Measurements from ENCODE around the gene RASGRP2.
"Not testable (repeated sequence)": the region's sequence is repeated elsewhere in the genome, so short reads cannot be mapped to it uniquely, and the experiment has no call there.

Gene RASGRP2

GRCh38 chr11:64718084-64718779, 25.7 kb downstream of the RASGRP2 start:
- no peak for DNase-seq (ENCODE audit: low read depth in 2 of 2)

GRCh38 chr11:64717268-64717578, 26.7 kb downstream of the RASGRP2 start:
- no peak for DNase-seq (ENCODE audit: low read depth in 2 of 2)

GRCh38 chr11:64716473-64717267, 27.3 kb downstream of the RASGRP2 start:
- no peak for DNase-seq (ENCODE audit: low read depth in 2 of 2)

- no peak for DNase-seq (ENCODE audit: low read depth in 2 of 2)
Observed at GRCh38 chr11:64715756-64716472, 28.0 kb downstream of the RASGRP2 start.

- DNase-seq (ENCODE audit: low read depth in 2 of 2), result no peak
Observed at GRCh38 chr11:64715110-64715509, 28.8 kb downstream of the RASGRP2 start.

GRCh38 chr11:64714666-64715065, 29.3 kb downstream of the RASGRP2 start:
- DNase-seq (ENCODE audit: low read depth in 2 of 2), result no peak

GRCh38 chr11:64713781-64714363, 30.1 kb downstream of the RASGRP2 start:
- no peak for DNase-seq (ENCODE audit: low read depth in 2 of 2)

GRCh38 chr11:64713016-64713707, 30.8 kb downstream of the RASGRP2 start:
- no peak for DNase-seq (ENCODE audit: low read depth in 2 of 2)

- no peak for DNase-seq (ENCODE audit: low read depth in 2 of 2)
Observed at GRCh38 chr11:64712430-64713015, 31.4 kb downstream of the RASGRP2 start.

- no peak for DNase-seq (ENCODE audit: low read depth in 2 of 2)
Observed at GRCh38 chr11:64711956-64712362, 32.0 kb downstream of the RASGRP2 start.

GRCh38 chr11:64711138-64711955, 32.6 kb downstream of the RASGRP2 start:
- DNase-seq (ENCODE audit: low read depth in 2 of 2), result no peak

GRCh38 chr11:64710418-64711137, 33.4 kb downstream of the RASGRP2 start:
- no peak for DNase-seq (ENCODE audit: low read depth in 2 of 2)

- DNase-seq (ENCODE audit: low read depth in 2 of 2), result no peak
Observed at GRCh38 chr11:64705501-64705900, 38.4 kb downstream of the RASGRP2 start.

GRCh38 chr11:64703048-64703447, 40.9 kb downstream of the RASGRP2 start:
- DNase-seq (ENCODE audit: low read depth in 2 of 2), result no peak

- not testable (repeated sequence) for DNase-seq (ENCODE audit: low read depth in 2 of 2)
Observed at GRCh38 chr11:64701956-64702355, 42.0 kb downstream of the RASGRP2 start.

GRCh38 chr11:64698427-64698826, 45.5 kb downstream of the RASGRP2 start:
- no peak for DNase-seq (ENCODE audit: low read depth in 2 of 2)

GRCh38 chr11:64697663-64698375, 46.1 kb downstream of the RASGRP2 start:
- DNase-seq (ENCODE audit: low read depth in 2 of 2), result no peak

- DNase-seq (ENCODE audit: low read depth in 2 of 2), result no peak
Observed at GRCh38 chr11:64696045-64696444, 47.9 kb downstream of the RASGRP2 start.

GRCh38 chr11:64695548-64695947, 48.4 kb downstream of the RASGRP2 start:
- no peak for DNase-seq (ENCODE audit: low read depth in 2 of 2)

Measured in stimulated activated CD8-positive, alpha-beta memory T cell treated with anti-CD3 and anti-CD28 coated beads, Interleukin-7, amount 100 ng/mL, for 1 hour (primary cell).